ENCODE measurements around the gene TBC1D12. TPM values are rescaled to one million over a fixed set of nuclear protein-coding genes. Genes with fewer than 3 reads are reported as not detected.

TBC1D12 gene
- total RNA-seq, 3 donors from 2014 or later (not counting 1 experiment from before 2014, with no cell fraction given): 1.2 to 4.8 (median 1.8) TPM

GRCh38 chr10:94545391-94546048, 143.2 kb downstream of the TBC1D12 start, which contains the start of gene HELLS:
Gene HELLS, plus strand, starts transcription at chr10:94545788. Its CDS starts 134 bp downstream, at chr10:94545922.
- Mint-ChIP-seq H3K4me3 (peak within 1 kb of the TSS; percentile 98), H3K9me3 (no peaks in the 10 kb centered on the region)

GRCh38 chr10:94546049-94546900, 143.9 kb downstream of the TBC1D12 start:
- Histone ChIP-seq H3K36me3 (ENCODE audit: control insufficient read depth, insufficient read depth, low read length) (no peaks in the 10 kb centered on the region), H3K27me3 (ENCODE audit: control insufficient read depth, insufficient read depth, low read length) (no peaks in the 10 kb centered on the region), H3K27ac (ENCODE audit: low read length) (no peak overlapping the region), H3K4me3 (ENCODE audit: low read length) (peak overlapping the region; percentile 86), H3K4me1 (ENCODE audit: control insufficient read depth, insufficient read depth, low read length) (peaks cover 19% of the 10 kb centered on the region), H3K9me3 (ENCODE audit: control insufficient read depth, insufficient read depth, low read length) (no peaks in the 10 kb centered on the region)
- TF ChIP-seq CTCF (IDR thresholded peaks at IDR 0.05): no peak
- Mint-ChIP-seq H3K9me3 (no peaks in the 10 kb centered on the region), H3K27me3 (ENCODE audit: low read depth in 2 of 2) (peaks cover 0 to 2% of the 10 kb centered on the region in 2 donors), H3K4me3 (peak overlapping the region; percentile 98), H3K36me3 (no peaks in the 10 kb centered on the region), H3K27ac (peak overlapping the region; percentile 76 to 93), H3K4me1 (peaks cover 24 to 29% of the 10 kb centered on the region in 2 donors)
- intact Hi-C loops (cut with micrococcal nuclease): no loop called here
- WGBS (ENCODE audit: insufficient coverage): 4% methylated on average over 25 of the region's 25 CpGs
- ATAC-seq (peak in 1 of 3 donors; percentile 16), DNase-seq (peak in 1 of 2 donors; percentile 31)

More at GRCh38 chr10:94545391-94546048, 143.2 kb downstream of the TBC1D12 start, which contains the start of gene HELLS:
- Histone ChIP-seq H3K27ac (ENCODE audit: low read length) (peak within 1 kb of the TSS; percentile 49), H3K4me3 (ENCODE audit: low read length) (peak within 1 kb of the TSS; percentile 86), H3K9me3 (ENCODE audit: control insufficient read depth, insufficient read depth, low read length) (no peaks in the 10 kb centered on the region), H3K27me3 (ENCODE audit: control insufficient read depth, insufficient read depth, low read length) (no peaks in the 10 kb centered on the region), H3K4me1 (ENCODE audit: control insufficient read depth, insufficient read depth, low read length) (peaks cover 19% of the 10 kb centered on the region), H3K36me3 (ENCODE audit: control insufficient read depth, insufficient read depth, low read length) (no peaks in the 10 kb centered on the region)
- ATAC-seq (peak; percentile 69 to 76 (median 69)), DNase-seq (peak; percentile 33 to 85)
- intact Hi-C loops (cut with micrococcal nuclease): no loop called here
- TF ChIP-seq CTCF (IDR thresholded peaks at IDR 0.05): no peak
- H3K36me3 Mint-ChIP-seq: no peaks in the 10 kb centered on the region
- peaks cover 24 to 29% of the 10 kb centered on the region in 2 donors for H3K4me1 Mint-ChIP-seq
- peak within 1 kb of the TSS; percentile 76 to 93 for H3K27ac Mint-ChIP-seq
- under 1% methylated on average over 48 of the region's 48 CpGs for WGBS (ENCODE audit: insufficient coverage)
- H3K27me3 Mint-ChIP-seq (ENCODE audit: low read depth in 2 of 2): peaks cover 0 to 2% of the 10 kb centered on the region in 2 donors

- H3K27ac Mint-ChIP-seq: peak overlapping the region in 1 of 2 donors; percentile 76
- intact Hi-C loops (cut with micrococcal nuclease): no loop called here
- WGBS (ENCODE audit: insufficient coverage): 63% methylated on average over 1 of the region's 1 CpG
- no peaks in the 10 kb centered on the region for H3K36me3 ChIP-seq (ENCODE audit: control insufficient read depth, insufficient read depth, low read length)
- no peak for TF ChIP-seq CTCF (IDR thresholded peaks at IDR 0.05)
- no peak overlapping the region for H3K4me3 ChIP-seq (ENCODE audit: low read length)
- no peaks in the 10 kb centered on the region for H3K27me3 ChIP-seq (ENCODE audit: control insufficient read depth, insufficient read depth, low read length)
- H3K4me3 Mint-ChIP-seq: peak overlapping the region; percentile 98
- H3K9me3 Mint-ChIP-seq: no peaks in the 10 kb centered on the region
- H3K27me3 Mint-ChIP-seq (ENCODE audit: low read depth in 2 of 2): peaks cover 0 to 2% of the 10 kb centered on the region in 2 donors
- ATAC-seq: no peak
- H3K27ac ChIP-seq (ENCODE audit: low read length): no peak overlapping the region
- no peaks in the 10 kb centered on the region for H3K36me3 Mint-ChIP-seq
- DNase-seq: peak in 1 of 2 donors; percentile 11
- no peaks in the 10 kb centered on the region for H3K9me3 ChIP-seq (ENCODE audit: control insufficient read depth, insufficient read depth, low read length)
- peaks cover 19% of the 10 kb centered on the region for H3K4me1 ChIP-seq (ENCODE audit: control insufficient read depth, insufficient read depth, low read length)
- peaks cover 24 to 29% of the 10 kb centered on the region in 2 donors for H3K4me1 Mint-ChIP-seq
Observed at GRCh38 chr10:94546901-94547185, 144.5 kb downstream of the TBC1D12 start.

Data from natural killer cell (primary cell).